Ramos (cell line): ENCODE measurements around the gene CDAN1.
"Not testable (repeated sequence)": the region's sequence is repeated elsewhere in the genome, so short reads cannot be mapped to it uniquely, and the experiment has no call there.

ENCODE experiments used
- in situ Hi-C: fragments of 300-500 bp; cut with MboI; formaldehyde crosslinking; loops from one replicate; pipeline ENCODE4 v1.14.3; 2022; ENCODE audit warnings: low sequenced_read_pairs; ENCODE audit not compliant: unreplicated experiment

The CDAN1 gene

GRCh38 chr15:42736793-42737528 lies at the start of gene CDAN1:
Gene CDAN1, minus strand, starts transcription at chr15:42737128. Its CDS starts 26 bp downstream, at chr15:42737102.
- in situ Hi-C loops, result no loop called here

- in situ Hi-C loops, result no loop called here
Observed at GRCh38 chr15:42785569-42785968, 48.6 kb upstream of the CDAN1 start.

- in situ Hi-C loops, result no loop called here
Observed at GRCh38 chr15:42784705-42785104, 47.8 kb upstream of the CDAN1 start.

GRCh38 chr15:42782716-42783115 lies 45.8 kb upstream of the CDAN1 start:
- in situ Hi-C loops, result no loop called here

- in situ Hi-C loops, result no loop called here
Observed at GRCh38 chr15:42775416-42775815, 38.5 kb upstream of the CDAN1 start.

GRCh38 chr15:42772901-42773300 lies 36.0 kb upstream of the CDAN1 start:
- in situ Hi-C loops, result no loop called here

- in situ Hi-C loops, result no loop called here
Observed at GRCh38 chr15:42772144-42772543, 35.2 kb upstream of the CDAN1 start.

- in situ Hi-C loops, result not testable (repeated sequence)
Observed at GRCh38 chr15:42766109-42766508, 29.2 kb upstream of the CDAN1 start.

GRCh38 chr15:42764154-42764731 lies 27.3 kb upstream of the CDAN1 start:
- in situ Hi-C loops, result not testable (repeated sequence)

GRCh38 chr15:42761813-42762212 lies 24.9 kb upstream of the CDAN1 start:
- in situ Hi-C loops, result not testable (repeated sequence)

GRCh38 chr15:42760759-42761158 lies 23.8 kb upstream of the CDAN1 start:
- in situ Hi-C loops, result no loop called here

GRCh38 chr15:42759093-42759492 lies 22.2 kb upstream of the CDAN1 start:
- in situ Hi-C loops, result no loop called here

GRCh38 chr15:42750306-42750705 lies 13.4 kb upstream of the CDAN1 start:
- in situ Hi-C loops, result no loop called here

GRCh38 chr15:42749266-42749665 lies 12.3 kb upstream of the CDAN1 start:
- in situ Hi-C loops, result no loop called here

GRCh38 chr15:42744195-42744594 lies 7.3 kb upstream of the CDAN1 start:
- in situ Hi-C loops, result no loop called here

GRCh38 chr15:42742149-42742548 lies 5.2 kb upstream of the CDAN1 start:
- in situ Hi-C loops, result no loop called here

GRCh38 chr15:42741710-42742109 lies 4.8 kb upstream of the CDAN1 start:
- in situ Hi-C loops, result no loop called here

- in situ Hi-C loops, result no loop called here
Observed at GRCh38 chr15:42737529-42738328, 801 bp upstream of the CDAN1 start.

GRCh38 chr15:42736178-42736792 lies 643 bp downstream of the CDAN1 start:
- in situ Hi-C loops, result no loop called here

GRCh38 chr15:42735382-42736165 lies 1.4 kb downstream of the CDAN1 start:
- in situ Hi-C loops, result no loop called here
